Caco-2 (cell line): ENCODE results near the gene GFPT2. TPM values are rescaled to one million over a fixed set of nuclear protein-coding genes. Genes with fewer than 3 reads are reported as not detected.

ENCODE experiments used
- BruUV-seq: library from RNA; stranded (reverse); fragments of 400-500 nt; replicated peaks from 2 replicates; lab custom pipeline; 2021; lab: Mats Ljungman, UMichigan
- CTCF ChIA-PET: fragments of 300-600 bp; sonication (Branson Sonifier 250); formaldehyde crosslinking; loops from one replicate; lab custom pipeline; 2022; ENCODE audit warnings: antibody characterized with exemption; lab: Charles Lee
- POLR2A ChIA-PET: fragments of 300-600 bp; sonication (Branson Sonifier 250); formaldehyde crosslinking; loops from one replicate; lab custom pipeline; 2022; ENCODE audit warnings: antibody characterized with exemption; lab: Charles Lee
- DNase-seq, 2 experiments: peaks; one replicate each; pipeline versions ENCODE4 v3.0.0 to v3.0.0-alpha.2; 2020 to 2022
- H3K27me3 ChIP-seq: replicated peaks from 2 replicates; pipeline ENCODE4 v1.6.0; 2011; ENCODE audit warnings: low read length; ENCODE audit not compliant: control insufficient read depth, insufficient read depth
- H3K36me3 ChIP-seq: 2 replicates; pipeline ENCODE4 v1.5.1; 2011; ENCODE audit warnings: low read length; ENCODE audit not compliant: control insufficient read depth, insufficient read depth
- H3K4me1 ChIP-seq: fragments of 250-450 bp; sonication (Bioruptor Pico); 2 replicates; pipeline ENCODE4 v1.5.1; 2020; ENCODE audit warnings: mild to moderate bottlenecking
- H3K4me3 ChIP-seq: 2 replicates; pipeline ENCODE4 v1.5.1; 2011; ENCODE audit warnings: low read depth, mild to moderate bottlenecking, control low read depth, low read length
- H3K9me3 ChIP-seq: fragments of 250-450 bp; sonication (Bioruptor Pico); 2 replicates; pipeline ENCODE4 v1.5.1; 2020; ENCODE audit warnings: mild to moderate bottlenecking, moderate library complexity
- H3K27ac Mint-ChIP-seq: one replicate; pipeline ENCODE4 v1.8.0; 2022; ENCODE audit warnings: mixed read lengths; ENCODE audit not compliant: unreplicated experiment
- H3K27me3 Mint-ChIP-seq: one replicate; pipeline ENCODE4 v1.8.0; 2022; ENCODE audit warnings: mixed read lengths; ENCODE audit not compliant: insufficient read depth, unreplicated experiment
- H3K36me3 Mint-ChIP-seq: one replicate; pipeline ENCODE4 v1.8.0; 2022; ENCODE audit warnings: mild to moderate bottlenecking, mixed read lengths; ENCODE audit not compliant: insufficient read depth, unreplicated experiment
- H3K4me1 Mint-ChIP-seq: one replicate; pipeline ENCODE4 v1.8.0; 2022; ENCODE audit warnings: low read depth, mixed read lengths; ENCODE audit not compliant: unreplicated experiment
- H3K4me3 Mint-ChIP-seq: one replicate; pipeline ENCODE4 v1.8.0; 2022; ENCODE audit warnings: mild to moderate bottlenecking, moderate library complexity, mixed read lengths; ENCODE audit not compliant: unreplicated experiment
- H3K9me3 Mint-ChIP-seq: one replicate; pipeline ENCODE4 v1.8.0; 2022; ENCODE audit warnings: mixed read lengths; ENCODE audit not compliant: unreplicated experiment
- CTCF ChIP-seq, 2 experiments: fragments of 200-600 bp in 1 of 2; IDR thresholded peaks; 1 replicate in 1 of 2; 2 replicates in 1 of 2; pipeline versions ENCODE4 v1.5.1 to v1.8.0; 2011 to 2022; ENCODE audit warnings: antibody characterized with exemption in 1 of 2, control low read depth in 1 of 2, inconsistent platforms in 1 of 2, low read depth in 1 of 2, low read length in 1 of 2, mild to moderate bottlenecking in 1 of 2, moderate library complexity in 1 of 2; ENCODE audit not compliant: insufficient read depth in 1 of 2, severe bottlenecking in 1 of 2, unreplicated experiment in 1 of 2
- intact Hi-C: fragments of 100-400 bp; cut with micrococcal nuclease; formaldehyde crosslinking; loops from one replicate; pipeline ENCODE4 v1.10.0; 2022; ENCODE audit not compliant: unreplicated experiment
- total RNA-seq: library from RNA; stranded (reverse); gene quantifications from 2 replicates; pipeline ENCODE4 v1.2.3, GENCODE V29; 2022

Gene GFPT2
- total RNA-seq, 1 experiment from 2014 or later = 1.6 TPM

- H3K4me3 Mint-ChIP-seq = no peak overlapping the region
- no peak for TF ChIP-seq CTCF (IDR thresholded peaks at IDR 0.05; ENCODE audit: insufficient read depth in 1 of 2, low read depth in 1 of 2, low read length in 1 of 2, severe bottlenecking in 1 of 2, unreplicated experiment in 1 of 2)
- peaks cover 46% of the 10 kb centered on the region for H3K9me3 Mint-ChIP-seq
- Histone ChIP-seq H3K9me3 (peaks cover 72% of the 10 kb centered on the region), H3K36me3 (peaks cover 16% of the 10 kb centered on the region), H3K27me3 (no peaks in the 10 kb centered on the region), H3K4me3 (no peak overlapping the region), H3K4me1 (peaks cover 4% of the 10 kb centered on the region; the same call in 1 of the 2 replicates)
- H3K27ac Mint-ChIP-seq = no peak overlapping the region
- CTCF ChIA-PET = no interaction called here
- H3K36me3 Mint-ChIP-seq = peaks cover 94% of the 10 kb centered on the region
- no peak for DNase-seq
- POLR2A ChIA-PET = interaction anchor here (0.6 kb wide), 1 partner anchor 628 kb away, joined by 3 read pairs; no protein-coding TSS in a partner anchor
- no TSS peak for BruUV-seq
- H3K4me1 Mint-ChIP-seq = no peaks in the 10 kb centered on the region
- intact Hi-C loops = loop anchor here (2.0 kb wide), 1 partner anchor 34 kb away; the partner anchor contains the start of gene MAPK9
- no peaks in the 10 kb centered on the region for H3K27me3 Mint-ChIP-seq
These were observed 93.9 kb downstream of the GFPT2 start for GRCh38 chr5:180259260-180259611.

- CTCF ChIA-PET = no interaction called here
- POLR2A ChIA-PET = no interaction called here
- BruUV-seq = no TSS peak
- H3K9me3 ChIP-seq = peaks cover 59% of the 10 kb centered on the region
- H3K4me3 Mint-ChIP-seq = no peak overlapping the region
- peaks cover 37% of the 10 kb centered on the region for H3K9me3 Mint-ChIP-seq
- no peak overlapping the region for H3K27ac Mint-ChIP-seq
- peaks cover 95% of the 10 kb centered on the region for H3K36me3 Mint-ChIP-seq
- no peaks in the 10 kb centered on the region for H3K27me3 ChIP-seq
- no peak for TF ChIP-seq CTCF (IDR thresholded peaks at IDR 0.05; ENCODE audit: insufficient read depth in 1 of 2, low read depth in 1 of 2, low read length in 1 of 2, severe bottlenecking in 1 of 2, unreplicated experiment in 1 of 2)
- no peak overlapping the region for H3K4me3 ChIP-seq
- no peaks in the 10 kb centered on the region for H3K27me3 Mint-ChIP-seq
- intact Hi-C loops = no loop called here
- no peaks in the 10 kb centered on the region for H3K4me1 ChIP-seq
- DNase-seq = no peak
- peaks cover 22% of the 10 kb centered on the region for H3K36me3 ChIP-seq
- H3K4me1 Mint-ChIP-seq = no peaks in the 10 kb centered on the region
These were observed 99.9 kb downstream of the GFPT2 start for GRCh38 chr5:180253036-180253824.

- no peaks in the 10 kb centered on the region for H3K27me3 Mint-ChIP-seq
- no peak for DNase-seq
- H3K4me3 Mint-ChIP-seq = no peak overlapping the region
- no peak overlapping the region for H3K27ac Mint-ChIP-seq
- TF ChIP-seq CTCF (IDR thresholded peaks at IDR 0.05; ENCODE audit: insufficient read depth in 1 of 2, low read depth in 1 of 2, low read length in 1 of 2, severe bottlenecking in 1 of 2, unreplicated experiment in 1 of 2) = no peak
- peaks cover 45% of the 10 kb centered on the region for H3K9me3 ChIP-seq
- no peaks in the 10 kb centered on the region for H3K4me1 ChIP-seq
- peaks cover 20% of the 10 kb centered on the region for H3K36me3 ChIP-seq
- POLR2A ChIA-PET = no interaction called here
- intact Hi-C loops = no loop called here
- no TSS peak for BruUV-seq
- no peak overlapping the region for H3K4me3 ChIP-seq
- H3K4me1 Mint-ChIP-seq = no peaks in the 10 kb centered on the region
- H3K27me3 ChIP-seq = no peaks in the 10 kb centered on the region
- CTCF ChIA-PET = no interaction called here
- peaks cover 25% of the 10 kb centered on the region for H3K9me3 Mint-ChIP-seq
- H3K36me3 Mint-ChIP-seq = peaks cover 95% of the 10 kb centered on the region
These were observed 101.2 kb downstream of the GFPT2 start for GRCh38 chr5:180251887-180252286.
